Measurements from ENCODE around the gene IZUMO1R.
"Not testable (repeated sequence)": the region's sequence is repeated elsewhere in the genome, so short reads cannot be mapped to it uniquely, and the experiment has no call there.

IZUMO1R gene

DNA sequence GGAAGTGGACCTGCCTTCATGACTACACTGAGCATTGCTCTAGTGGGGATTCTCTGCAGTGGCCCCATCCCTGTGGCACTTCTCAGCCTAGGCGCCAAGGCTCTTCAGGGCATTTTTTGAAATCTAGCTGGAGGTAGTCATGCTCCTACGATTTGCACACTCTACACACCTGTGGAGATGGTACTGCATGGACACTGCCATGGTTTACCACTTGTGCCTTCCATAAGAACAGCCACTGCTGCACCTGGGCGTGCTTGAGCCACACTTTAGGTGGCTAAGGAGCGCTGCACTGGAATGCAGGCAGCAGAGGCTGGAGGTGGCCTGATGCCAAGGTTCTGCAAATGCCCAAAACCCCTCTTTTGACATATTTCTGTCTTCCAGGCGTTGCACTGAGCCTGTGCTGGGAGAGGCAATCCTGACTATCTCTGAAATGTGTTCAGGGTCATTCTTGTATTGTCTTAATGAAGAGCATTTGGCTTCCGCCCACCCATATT is 24.3 kb downstream of the IZUMO1R start:
- DNase-seq, result no peak

DNA sequence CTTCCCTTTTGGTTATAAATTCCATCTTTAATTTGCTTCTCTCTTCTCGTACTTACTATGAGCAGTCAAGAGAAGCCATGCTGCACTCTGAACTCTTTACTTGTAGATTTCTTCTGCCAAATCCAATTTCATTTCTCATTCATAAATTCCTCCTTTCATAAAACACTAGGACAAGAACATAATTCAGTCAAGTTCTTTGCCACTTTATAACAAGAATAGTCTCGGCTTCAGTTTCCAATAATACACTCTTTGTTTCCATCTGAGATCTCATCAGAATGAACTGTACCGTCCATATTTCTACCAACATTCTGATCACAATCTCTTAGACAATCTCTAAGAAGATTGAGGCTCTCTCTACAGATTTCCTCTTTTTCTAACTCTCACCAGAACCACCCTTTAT is 25.1 kb downstream of the IZUMO1R start:
- no peak for DNase-seq

DNA sequence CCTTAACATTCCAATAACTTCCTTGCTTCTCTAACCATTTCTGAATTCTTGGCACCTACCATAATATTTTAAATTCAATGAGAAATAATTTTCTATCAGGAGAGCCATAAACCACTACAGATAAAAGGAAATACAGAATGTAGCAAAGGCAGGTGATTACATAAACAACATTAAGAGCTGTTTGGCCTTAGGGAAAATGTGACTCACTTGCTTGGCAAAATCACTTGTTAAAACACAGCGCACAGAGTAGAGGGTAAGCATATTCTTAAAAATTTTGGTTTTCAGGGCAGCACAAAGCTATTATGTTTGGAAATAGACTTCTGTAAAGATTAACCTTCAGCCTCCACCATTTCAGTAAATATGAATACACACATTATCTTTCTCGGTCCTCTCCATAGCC is 26.4 kb downstream of the IZUMO1R start:
- DNase-seq, result no peak

DNA sequence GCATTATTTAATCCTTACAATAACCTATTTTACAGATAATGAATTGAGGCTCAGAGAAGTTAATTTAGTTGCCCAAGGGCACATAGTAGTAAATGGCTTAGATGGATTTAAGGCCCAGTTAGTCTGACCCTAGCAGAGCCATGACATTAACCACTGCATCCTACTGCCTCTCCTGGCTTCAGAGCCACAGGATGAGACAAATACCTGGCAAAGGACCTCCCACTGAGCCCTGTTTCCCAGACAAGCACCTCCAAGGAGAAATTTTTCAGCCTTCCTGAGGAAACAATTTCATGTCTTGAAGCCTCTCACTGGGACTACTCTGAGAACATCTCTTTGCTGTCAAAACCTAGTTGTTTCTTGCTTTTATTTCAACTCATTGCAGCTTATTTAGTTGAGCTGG is 28.4 kb downstream of the IZUMO1R start:
- no peak for DNase-seq

DNA sequence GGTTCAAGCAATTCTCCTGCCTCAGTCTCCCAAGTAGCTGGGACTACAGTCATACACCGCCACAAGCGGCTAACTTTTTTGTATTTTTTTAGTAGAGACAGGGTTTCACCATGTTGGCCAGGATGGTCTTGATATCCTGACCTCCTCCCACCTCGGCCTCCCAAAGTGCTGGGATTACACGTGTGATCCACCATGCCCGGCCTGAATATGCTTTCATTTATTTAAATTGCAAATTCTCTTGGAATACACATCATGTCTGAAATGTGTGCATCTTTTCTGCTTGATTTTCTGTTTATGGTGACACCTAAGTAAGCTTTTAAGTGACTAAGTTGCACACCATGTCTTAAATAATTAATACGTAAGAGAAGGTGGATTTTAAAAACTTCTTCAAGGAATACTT is 31.7 kb downstream of the IZUMO1R start:
- DNase-seq, result no peak

DNA sequence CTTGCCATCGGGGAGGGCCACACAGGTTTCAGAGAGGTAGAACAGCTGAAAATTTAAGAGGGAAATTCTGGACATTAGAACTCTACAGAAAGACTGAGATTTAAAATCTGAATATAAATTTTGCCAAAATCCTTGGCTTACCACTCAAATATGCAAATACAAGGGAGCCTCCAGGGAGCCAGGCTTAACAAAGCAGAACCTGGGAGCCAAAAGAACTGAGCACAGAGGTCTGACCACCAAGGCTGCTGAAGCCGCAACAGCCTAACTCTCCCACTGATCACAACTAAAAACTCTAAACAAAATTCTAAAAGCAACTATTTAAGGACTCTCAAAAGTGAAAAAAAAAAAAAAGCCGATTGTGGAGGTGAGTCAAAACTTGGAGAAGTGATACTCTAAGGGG is 34.3 kb downstream of the IZUMO1R start:
- DNase-seq, result no peak

DNA sequence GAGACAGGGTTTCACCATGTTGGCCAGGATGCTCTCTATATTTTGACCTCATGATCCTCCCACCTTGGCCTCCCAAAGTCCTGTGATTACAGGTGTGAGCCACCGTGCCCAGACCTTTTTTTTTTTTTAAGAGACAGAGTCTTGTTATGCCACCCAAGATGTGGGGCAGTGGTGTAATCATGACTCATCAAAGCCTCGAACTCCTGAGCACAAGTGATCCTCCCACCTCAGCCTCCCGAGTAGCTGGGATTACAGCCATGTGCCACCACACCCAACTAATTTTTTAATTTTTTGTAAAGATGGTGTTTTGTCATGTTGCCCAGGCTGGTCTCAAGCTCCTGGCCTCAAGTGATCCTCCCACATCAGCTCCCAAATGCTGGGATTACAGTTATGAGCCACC is 37.9 kb downstream of the IZUMO1R start:
- DNase-seq, result no peak

DNA sequence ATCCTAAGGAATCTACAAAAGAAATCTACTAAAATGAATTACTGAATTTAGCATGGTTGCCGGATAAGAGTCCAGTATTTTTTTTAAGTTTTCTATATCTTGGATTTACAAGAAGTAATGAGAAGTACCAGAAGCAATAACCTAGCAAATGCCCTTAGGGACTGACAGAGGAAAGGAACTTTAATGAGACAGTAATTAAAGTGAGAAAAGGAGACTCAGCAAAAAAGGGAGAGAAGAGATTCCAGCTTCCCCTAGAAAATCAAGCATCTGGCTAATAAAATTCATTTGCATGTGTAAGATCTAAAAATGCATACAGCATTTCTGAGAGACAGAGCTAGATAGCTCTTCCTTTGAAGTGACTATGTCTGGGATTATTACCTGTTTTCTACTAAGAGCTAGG is 39.1 kb downstream of the IZUMO1R start:
- no peak for DNase-seq

DNA sequence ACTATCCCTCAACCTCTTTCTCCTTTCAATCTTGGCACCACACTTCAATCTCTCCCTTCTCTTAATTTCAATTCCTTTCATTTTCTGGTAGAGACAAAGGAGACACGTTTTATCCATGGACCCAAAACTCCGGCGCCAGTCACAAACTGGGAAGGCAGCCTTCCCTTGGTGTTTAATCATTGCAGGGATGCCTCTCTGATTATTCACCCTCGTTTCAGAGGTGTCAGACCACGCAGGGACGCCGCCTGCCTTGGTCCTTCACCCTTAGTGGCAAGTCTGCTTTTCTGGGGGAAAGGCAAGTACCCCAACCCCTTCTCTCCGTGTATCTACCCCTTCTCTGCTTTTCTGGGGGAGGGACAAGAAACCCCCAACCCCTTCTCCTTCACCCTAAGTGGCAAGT is 41.9 kb downstream of the IZUMO1R start:
- DNase-seq, result not testable (repeated sequence)

DNA sequence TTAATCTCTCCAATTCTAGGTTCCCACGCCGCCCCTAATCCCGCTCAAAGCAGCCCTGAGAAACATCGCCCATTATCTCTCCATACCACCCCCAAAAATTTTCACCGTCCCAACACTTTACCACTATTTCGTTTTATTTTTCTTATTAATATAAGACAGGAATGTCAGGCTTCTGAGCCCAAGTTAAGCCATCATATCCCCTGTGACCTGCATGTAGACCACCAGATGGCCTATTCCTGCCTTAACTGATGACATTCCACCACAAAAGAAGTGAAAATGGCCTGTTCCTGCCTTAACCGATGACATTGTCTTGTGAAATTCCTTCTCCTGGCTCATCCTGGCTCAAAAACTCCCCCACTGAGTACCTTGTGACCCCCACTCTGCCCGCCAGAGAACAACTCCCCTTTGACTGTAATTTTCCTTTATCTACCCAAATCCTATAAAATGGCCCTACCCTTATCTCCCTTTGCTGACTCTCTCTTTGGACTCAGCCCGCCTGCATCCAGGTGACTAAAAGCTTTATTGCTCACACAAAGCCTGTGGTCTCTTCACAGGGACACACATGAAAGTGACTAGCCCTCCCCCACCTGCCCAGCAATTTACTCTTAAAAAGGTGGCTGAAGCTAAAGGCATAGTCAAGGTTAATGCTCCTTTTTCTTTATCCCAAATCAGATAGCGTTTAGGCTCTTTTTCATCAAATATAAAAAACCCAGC is 46.6 kb downstream of the IZUMO1R start:
- DNase-seq, result not testable (repeated sequence)

Measured in activated naive CD4-positive, alpha-beta T cell treated with anti-CD3 and anti-CD28 coated beads, Interleukin-2, amount 50 U/mL, for 16 hours (primary cell).